H54 (cell line): Measurements from ENCODE around the gene CYREN.
"Not testable (repeated sequence)": the region's sequence is repeated elsewhere in the genome, so short reads cannot be mapped to it uniquely, and the experiment has no call there.

ENCODE experiments used
- DNase-seq: peaks from one replicate; pipeline ENCODE4 v3.0.0; 2011; ENCODE audit warnings: low spot score, mixed read lengths; ENCODE audit not compliant: insufficient read length
- FAIRE-seq: peaks from 3 replicates; lab custom pipeline; 2011; peaks lifted over from hg19 to GRCh38; lab: Jason Lieb, UNC
- POLR2A ChIP-seq: IDR thresholded peaks from 2 replicates; pipeline ENCODE4 v1.6.1; 2011; ENCODE audit warnings: low read depth, mild to moderate bottlenecking, low read length

The CYREN gene

GRCh38 chr7:135150072-135150782, 20.3 kb downstream of the CYREN start:
- no peak for DNase-seq
- TF ChIP-seq POLR2A = no peak
- FAIRE-seq = no peak

GRCh38 chr7:135147899-135148721, 22.4 kb downstream of the CYREN start, which contains the start of gene TMEM140:
TMEM140 (plus strand) TSS chr7:135148072; CDS start chr7:135164442, 16,370 bp downstream.
- peak; percentile 73 for FAIRE-seq
- DNase-seq = no peak
- no peak for TF ChIP-seq POLR2A

- TF ChIP-seq POLR2A = no peak
- no peak for FAIRE-seq
- DNase-seq = no peak
Measured at GRCh38 chr7:135147341-135147898, 23.1 kb downstream of the CYREN start.

GRCh38 chr7:135143885-135144668, 26.4 kb downstream of the CYREN start:
- DNase-seq (no peak), FAIRE-seq (no peak)
- no peak for TF ChIP-seq POLR2A

- FAIRE-seq (no peak), DNase-seq (no peak)
- no peak for TF ChIP-seq POLR2A
Measured at GRCh38 chr7:135129579-135129978, 40.9 kb downstream of the CYREN start.

GRCh38 chr7:135128931-135129330, 41.6 kb downstream of the CYREN start:
- no peak for FAIRE-seq
- DNase-seq = no peak
- TF ChIP-seq POLR2A = no peak

GRCh38 chr7:135124631-135125030, 45.9 kb downstream of the CYREN start:
- not testable (repeated sequence) for FAIRE-seq, DNase-seq

GRCh38 chr7:135121868-135122267, 48.6 kb downstream of the CYREN start:
- DNase-seq = no peak
- no peak for TF ChIP-seq POLR2A
- FAIRE-seq = no peak

GRCh38 chr7:135117096-135117495, 53.4 kb downstream of the CYREN start:
- DNase-seq (no peak), FAIRE-seq (no peak)
- no peak for TF ChIP-seq POLR2A
